Measurements from ENCODE around the gene SNF8.
A peak's percentile ranks its signal among the peaks of the same experiment; 100 is the strongest.

SNF8 gene

GRCh38 chr17:48893646-48894508 lies 50.8 kb downstream of the SNF8 start:
- H3K9me3 ChIP-seq (ENCODE audit: insufficient read depth, low read length): no peaks in the 10 kb centered on the region
- peaks cover 6% of the 10 kb centered on the region; the same call in 1 of the 2 replicates for H3F3A ChIP-seq (ENCODE audit: insufficient read depth)
- no peaks in the 10 kb centered on the region for H4K20me1 ChIP-seq (ENCODE audit: low read depth, low read length)
- H3K27ac ChIP-seq (ENCODE audit: low read depth, low read length): peak overlapping the region; percentile 35; the same call in 1 of the 2 replicates
- H3K36me3 ChIP-seq (ENCODE audit: low read length): no peaks in the 10 kb centered on the region
- H3K79me2 ChIP-seq (ENCODE audit: insufficient read depth, low read length): peaks cover 17% of the 10 kb centered on the region
- peak overlapping the region; percentile 86 for H3K9ac ChIP-seq (ENCODE audit: low read length)
- no peak overlapping the region for H2AFZ ChIP-seq (ENCODE audit: low read depth, low read length, severe bottlenecking)
- H3K27me3 ChIP-seq (ENCODE audit: low read length): no peaks in the 10 kb centered on the region
- H3K4me3 ChIP-seq (ENCODE audit: insufficient read depth, low read length, poor library complexity, severe bottlenecking): peak overlapping the region; percentile 86
- peak overlapping the region; percentile 69 for H3K4me2 ChIP-seq (ENCODE audit: low read depth, low read length, poor library complexity, severe bottlenecking)
- TF ChIP-seq EZH2phosphoT487 (conservative IDR thresholded peaks at IDR 0.05; ENCODE audit: low read length) (no peak), CTCF (IDR thresholded peaks at IDR 0.05; ENCODE audit: insufficient read depth, low read length, poor library complexity, severe bottlenecking) (no peak)
- H3K9me2 ChIP-seq (replicated peaks; ENCODE audit: insufficient read depth, low read length): no peaks in the 10 kb centered on the region

GRCh38 chr17:48892940-48893645 lies 51.5 kb downstream of the SNF8 start:
- Histone ChIP-seq H3K9ac (ENCODE audit: low read length) (peak overlapping the region; percentile 86), H3K36me3 (ENCODE audit: low read length) (no peaks in the 10 kb centered on the region), H3K79me2 (ENCODE audit: insufficient read depth, low read length) (peaks cover 17% of the 10 kb centered on the region), H3K9me2 (replicated peaks; ENCODE audit: insufficient read depth, low read length) (no peaks in the 10 kb centered on the region), H3K9me3 (ENCODE audit: insufficient read depth, low read length) (no peaks in the 10 kb centered on the region), H3K27me3 (ENCODE audit: low read length) (no peaks in the 10 kb centered on the region), H3F3A (ENCODE audit: insufficient read depth) (peaks cover 6% of the 10 kb centered on the region; the same call in 1 of the 2 replicates), H3K27ac (ENCODE audit: low read depth, low read length) (peak overlapping the region; percentile 35), H4K20me1 (ENCODE audit: low read depth, low read length) (no peaks in the 10 kb centered on the region), H3K4me2 (ENCODE audit: low read depth, low read length, poor library complexity, severe bottlenecking) (peak overlapping the region; percentile 69), H3K4me3 (ENCODE audit: insufficient read depth, low read length, poor library complexity, severe bottlenecking) (peak overlapping the region; percentile 86), H2AFZ (ENCODE audit: low read depth, low read length, severe bottlenecking) (no peak overlapping the region)
- TF ChIP-seq EZH2phosphoT487 (conservative IDR thresholded peaks at IDR 0.05; ENCODE audit: low read length) (no peak), CTCF (IDR thresholded peaks at IDR 0.05; ENCODE audit: insufficient read depth, low read length, poor library complexity, severe bottlenecking) (no peak)

GRCh38 chr17:48890086-48890485 lies 54.6 kb downstream of the SNF8 start:
- peaks cover 6% of the 10 kb centered on the region; the same call in 1 of the 2 replicates for H3F3A ChIP-seq (ENCODE audit: insufficient read depth)
- TF ChIP-seq CTCF (IDR thresholded peaks at IDR 0.05; ENCODE audit: insufficient read depth, low read length, poor library complexity, severe bottlenecking) (no peak), EZH2phosphoT487 (conservative IDR thresholded peaks at IDR 0.05; ENCODE audit: low read length) (no peak)

More at GRCh38 chr17:48890086-48890485, 54.6 kb downstream of the SNF8 start:
- Histone ChIP-seq H3K9me2 (replicated peaks; ENCODE audit: insufficient read depth, low read length) (no peaks in the 10 kb centered on the region), H2AFZ (ENCODE audit: low read depth, low read length, severe bottlenecking) (no peak overlapping the region), H3K36me3 (ENCODE audit: low read length) (no peaks in the 10 kb centered on the region), H3K4me3 (ENCODE audit: insufficient read depth, low read length, poor library complexity, severe bottlenecking) (no peak overlapping the region), H3K27ac (ENCODE audit: low read depth, low read length) (no peak overlapping the region), H4K20me1 (ENCODE audit: low read depth, low read length) (no peaks in the 10 kb centered on the region), H3K27me3 (ENCODE audit: low read length) (no peaks in the 10 kb centered on the region), H3K79me2 (ENCODE audit: insufficient read depth, low read length) (peaks cover 17% of the 10 kb centered on the region), H3K4me2 (ENCODE audit: low read depth, low read length, poor library complexity, severe bottlenecking) (no peak overlapping the region), H3K9me3 (ENCODE audit: insufficient read depth, low read length) (no peaks in the 10 kb centered on the region), H3K9ac (ENCODE audit: low read length) (no peak overlapping the region)
